ENCODE data around the gene POLR1E. TPM values are rescaled to one million over a fixed set of nuclear protein-coding genes. Genes with fewer than 3 reads are reported as not detected.

Gene POLR1E
- total and polyA plus RNA-seq, 2 of the 8 experiments (the other 6 are each of a cell fraction or from before 2014, with no cell fraction given): 16.0 to 40.0 TPM

GRCh38 chr9:37454238-37454637 is 31.5 kb upstream of the POLR1E start:
- no peak for FAIRE-seq
- DNase-seq (ENCODE audit: low read depth in 1 of 2, low spot score in 2 of 2): no peak
- Histone ChIP-seq H3K36me3 (ENCODE audit: control insufficient read depth in 2 of 4, insufficient read depth in 4 of 4, low read length in 3 of 4) (no peaks in the 10 kb centered on the region; a peak in 1 of 8 replicates), H2AK5ac (ENCODE audit: low read depth, low read length) (no peak overlapping the region), H3K56ac (replicated peaks; ENCODE audit: insufficient read length, low read depth, low read length) (no peak overlapping the region), H3K27ac (ENCODE audit: low read depth, low read length) (no peak overlapping the region), H4K5ac (ENCODE audit: insufficient read length, low read depth, low read length) (no peak overlapping the region), H2BK120ac (replicated peaks; ENCODE audit: low read depth, low read length) (no peak overlapping the region), H3K23ac (ENCODE audit: insufficient read length) (no peak overlapping the region), H4K20me1 (replicated peaks in 1 of 2; ENCODE audit: control insufficient read depth in 1 of 2, insufficient read depth in 2 of 2, low read length in 2 of 2) (peaks cover 18 to 33% of the 10 kb centered on the region in 2 experiments), H4K8ac (ENCODE audit: extremely low read depth, insufficient read depth, low read length) (no peak overlapping the region), H3K14ac (ENCODE audit: insufficient read length) (no peak overlapping the region), H3K27me3 (replicated peaks in 1 of 4; ENCODE audit: control insufficient read depth in 3 of 4, extremely low read depth in 1 of 4, insufficient read depth in 3 of 4, low read length in 3 of 4) (no peaks in the 10 kb centered on the region), H3K9me3 (ENCODE audit: insufficient read depth in 2 of 2, low read depth in 1 of 2, low read length in 1 of 2) (no peaks in the 10 kb centered on the region; a peak in 1 of 4 replicates), H2BK12ac (ENCODE audit: low read depth, low read length) (no peak overlapping the region), H3K4me2 (ENCODE audit: insufficient read depth in 1 of 2, low read depth in 2 of 2, low read length in 2 of 2) (no peak overlapping the region), H3K9ac (replicated peaks in 1 of 4; ENCODE audit: extremely low read depth in 1 of 4, low read depth in 3 of 4, low read length in 3 of 4) (no peak overlapping the region), H3K23me2 (ENCODE audit: low read depth, low read length) (no peaks in the 10 kb centered on the region), H3K79me2 (ENCODE audit: control insufficient read depth in 1 of 2, insufficient read depth in 2 of 2, low read length in 2 of 2) (peaks cover 7 to 96% of the 10 kb centered on the region in 2 experiments), H3K4ac (replicated peaks; ENCODE audit: insufficient read length, low read depth, low read length) (no peak overlapping the region), H3K4me3 (ENCODE audit: extremely low read depth in 1 of 4, insufficient read depth in 2 of 4, low read depth in 3 of 4, low read length in 4 of 4) (no peak overlapping the region), H2BK20ac (ENCODE audit: low read length) (no peak overlapping the region), H2BK15ac (ENCODE audit: low read length) (no peak overlapping the region), H3K4me1 (replicated peaks in 1 of 4; ENCODE audit: control insufficient read depth in 3 of 4, insufficient read depth in 4 of 4, low read length in 3 of 4) (peaks cover 0 to 3% (median 1%) of the 10 kb centered on the region in 4 experiments; a peak in 1 of 7 replicates), H2AFZ (ENCODE audit: low read length) (no peak overlapping the region), H3K18ac (ENCODE audit: extremely low read depth, low read length) (no peak overlapping the region), H3K79me1 (ENCODE audit: low read depth, low read length) (peaks cover 12% of the 10 kb centered on the region), H4K91ac (replicated peaks; ENCODE audit: insufficient read length, low read length) (no peak overlapping the region), H2BK5ac (ENCODE audit: low read depth, low read length) (no peak overlapping the region)
- ChIA-PET POLR2A (ENCODE audit: partially characterized antibody) (interaction anchor here (1.2 to 2.0 kb wide), 3 partner anchors 10 to 24 kb away, joined by 4 to 5 read pairs (median 4); partner anchors contain the start of gene ZBTB5), CTCF (ENCODE audit: partially characterized antibody) (no interaction called here)
- no peak for TF ChIP-seq CREB1 (IDR thresholded peaks at IDR 0.05)
- TF ChIP-seq SP1 (IDR thresholded peaks at IDR 0.05; ENCODE audit: low read depth, low read length): no peak
- no peak for TF ChIP-seq ATF2 (IDR thresholded peaks at IDR 0.05; ENCODE audit: low read length)
- TF ChIP-seq SIX5 (IDR thresholded peaks at IDR 0.05; ENCODE audit: low read depth, low read length): no peak
- TF ChIP-seq POLR2A (IDR thresholded peaks at IDR 0.05; ENCODE audit: control extremely low read depth in 1 of 2, low read depth in 2 of 2, low read length in 2 of 2): no peak
- no peak for TF ChIP-seq BRCA1 (IDR thresholded peaks at IDR 0.05; ENCODE audit: low read depth, low read length)
- no peak for TF ChIP-seq MAX (IDR thresholded peaks at IDR 0.05)
- no peak for TF ChIP-seq ZNF274 (IDR thresholded peaks at IDR 0.05; ENCODE audit: borderline replicate concordance, extremely low read depth, low read length)
- no peak for TF ChIP-seq RBBP5 (IDR thresholded peaks at IDR 0.05; ENCODE audit: borderline replicate concordance, low read depth, low read length)
- TF ChIP-seq TAF7 (optimal IDR thresholded peaks at IDR 0.05; ENCODE audit: borderline replicate concordance, low read depth, low read length): no peak
- no peak for TF ChIP-seq KDM4A (IDR thresholded peaks at IDR 0.05; ENCODE audit: low read depth, low read length, severe bottlenecking)

All from H1 (cell line).